ENCODE data around the gene APCDD1L.
"Not testable (repeated sequence)": the region's sequence is repeated elsewhere in the genome, so short reads cannot be mapped to it uniquely, and the experiment has no call there.

APCDD1L gene

DNA sequence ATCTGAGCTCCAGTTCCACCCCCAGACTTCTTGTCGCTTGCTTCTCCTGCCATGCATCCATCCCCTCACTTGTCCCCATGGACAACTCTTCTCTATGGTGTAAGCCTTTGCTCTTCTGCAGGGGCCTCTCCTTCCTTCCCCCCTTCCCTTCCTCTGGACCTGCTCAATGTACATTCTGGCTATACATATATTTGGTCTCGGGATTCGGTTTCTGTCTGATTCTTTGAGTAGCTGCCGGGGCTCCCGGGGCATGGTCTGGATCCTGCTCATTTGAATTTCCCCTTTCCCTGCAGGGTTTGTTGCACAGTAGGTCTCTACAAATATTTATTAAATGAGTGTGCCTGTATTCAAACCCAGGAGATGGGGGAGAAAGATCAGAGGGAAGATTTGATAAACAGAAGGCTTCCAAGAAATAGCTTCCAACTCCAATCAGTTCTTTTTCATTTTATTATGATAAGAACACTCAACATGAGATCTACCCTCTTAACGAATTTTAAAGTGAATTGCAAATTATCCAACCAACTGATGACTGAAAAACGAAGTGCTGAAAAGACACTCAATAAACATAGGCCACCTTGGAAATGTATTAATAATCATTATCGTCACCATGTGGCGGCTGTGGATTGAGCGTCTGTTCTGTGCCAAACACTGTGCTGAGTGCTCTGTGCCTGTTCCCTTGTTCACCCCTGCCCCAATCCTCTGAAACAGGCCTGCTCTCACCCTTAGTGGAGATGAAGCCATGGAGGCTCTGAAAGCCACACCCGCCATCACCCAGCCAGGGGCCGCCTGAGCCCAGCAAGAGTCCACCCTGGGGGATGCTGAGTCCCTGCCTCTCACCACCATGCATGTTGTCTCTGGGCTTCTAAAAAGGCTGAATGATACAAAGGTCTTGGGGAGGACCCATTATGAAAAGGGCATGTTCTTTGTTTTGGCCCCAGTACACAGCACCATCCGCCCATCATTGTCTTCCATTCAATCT, 34.3 kb upstream of the APCDD1L start:
- no peak for DNase-seq (ENCODE audit: insufficient read length, low spot score)
- FAIRE-seq, result no peak
- TF ChIP-seq POLR2A (IDR thresholded peaks at IDR 0.05; ENCODE audit: low read depth, low read length), result no peak

- DNase-seq (ENCODE audit: insufficient read length, low spot score), result peak; percentile 33
These were observed 32.6 kb upstream of the APCDD1L start for GRCh38 chr20:58547623-58548475.

DNA sequence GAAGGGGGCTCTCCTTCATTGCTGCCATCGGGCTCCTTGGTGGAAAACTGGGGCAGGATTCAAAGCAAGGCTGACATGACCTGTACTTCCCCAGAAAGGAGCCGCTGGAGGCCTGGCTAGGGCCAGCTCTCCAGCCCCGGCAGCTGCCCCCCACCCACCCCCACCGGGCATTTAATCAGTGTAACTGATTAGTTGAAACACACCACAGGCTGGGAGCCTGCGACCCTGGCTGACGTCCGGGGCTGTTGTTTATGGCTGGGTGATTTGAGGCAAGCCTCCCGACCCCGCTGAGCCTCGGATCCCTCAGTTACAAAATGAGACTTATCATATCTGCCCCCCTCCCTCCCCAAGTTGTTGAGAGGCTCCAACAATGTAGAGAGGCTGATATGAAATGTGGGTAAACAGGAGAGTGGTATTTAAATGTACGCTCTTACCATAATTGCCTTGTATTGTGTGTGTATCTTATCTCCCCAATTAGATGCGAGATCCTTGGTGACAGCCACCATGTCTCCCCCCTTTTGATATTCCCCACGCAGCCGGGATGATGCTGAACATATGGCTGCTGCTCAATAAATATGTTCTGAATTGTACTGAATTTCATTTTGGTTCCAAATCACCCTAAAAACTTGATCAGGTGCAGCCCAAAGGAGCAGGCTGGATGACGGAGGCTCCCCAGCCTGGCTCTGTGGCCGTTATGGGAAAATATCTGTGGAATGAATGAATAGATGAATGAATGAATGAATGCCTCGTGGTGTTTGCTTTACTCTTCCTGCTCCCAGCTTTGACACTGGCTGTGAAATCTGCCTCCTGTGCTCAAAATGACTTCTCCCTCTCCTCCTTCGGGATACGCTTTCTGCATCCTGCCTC, 31.8 kb upstream of the APCDD1L start:
- DNase-seq (ENCODE audit: insufficient read length, low spot score) (no peak), FAIRE-seq (no peak)

More at GRCh38 chr20:58547623-58548475, 32.6 kb upstream of the APCDD1L start:
- TF ChIP-seq POLR2A (IDR thresholded peaks at IDR 0.05; ENCODE audit: low read depth, low read length), result no peak
- no peak for FAIRE-seq

GRCh38 chr20:58546416-58546711, 31.2 kb upstream of the APCDD1L start:
- FAIRE-seq (no peak), DNase-seq (ENCODE audit: insufficient read length, low spot score) (no peak)
- no peak for TF ChIP-seq POLR2A (IDR thresholded peaks at IDR 0.05; ENCODE audit: low read depth, low read length)

More for the DNA sequence above, 31.8 kb upstream of the APCDD1L start:
- TF ChIP-seq POLR2A (IDR thresholded peaks at IDR 0.05; ENCODE audit: low read depth, low read length), result no peak

DNA sequence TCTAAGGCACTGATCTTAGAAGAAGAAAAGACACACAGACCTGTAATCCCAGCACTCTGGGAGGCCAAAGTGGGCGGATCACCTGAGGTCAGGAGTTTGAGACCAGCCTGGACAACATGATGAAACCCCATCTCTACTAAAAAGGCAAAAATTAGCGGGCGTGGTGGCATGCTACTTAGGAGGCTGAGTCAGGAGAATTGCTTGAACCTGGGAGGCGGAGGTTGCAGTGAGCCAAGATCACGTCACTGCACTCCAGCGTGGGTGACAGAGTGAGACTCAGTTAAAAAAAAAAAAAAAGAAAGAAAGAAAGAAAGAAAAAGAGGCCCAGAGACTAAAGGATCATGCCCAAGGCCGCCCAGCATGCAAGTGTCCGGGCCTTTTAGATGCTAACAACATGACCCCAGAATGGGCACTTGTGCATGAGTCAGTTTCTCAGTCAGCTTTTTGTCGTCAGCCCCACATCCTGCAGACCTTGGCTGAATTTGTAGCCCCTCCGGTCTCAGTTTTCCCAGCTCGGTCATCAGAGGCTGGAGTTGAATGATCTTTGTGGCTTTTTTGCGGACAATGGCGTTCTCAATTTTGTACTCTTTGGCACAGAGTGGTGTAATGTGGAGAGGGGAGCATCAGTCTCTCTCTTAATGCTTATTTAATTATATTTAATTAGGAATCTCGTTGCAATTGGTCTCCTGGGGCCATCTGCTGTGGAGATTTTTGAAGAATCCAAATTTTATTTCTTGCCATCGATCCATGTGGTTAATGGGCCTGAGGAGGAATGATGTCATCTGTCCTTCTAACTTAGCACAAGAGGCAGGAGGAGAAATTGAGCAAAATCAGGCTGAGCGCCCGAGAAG, 30.6 kb upstream of the APCDD1L start:
- DNase-seq (ENCODE audit: insufficient read length, low spot score), result no peak
- no peak for FAIRE-seq
- TF ChIP-seq POLR2A (IDR thresholded peaks at IDR 0.05; ENCODE audit: low read depth, low read length), result no peak

DNA sequence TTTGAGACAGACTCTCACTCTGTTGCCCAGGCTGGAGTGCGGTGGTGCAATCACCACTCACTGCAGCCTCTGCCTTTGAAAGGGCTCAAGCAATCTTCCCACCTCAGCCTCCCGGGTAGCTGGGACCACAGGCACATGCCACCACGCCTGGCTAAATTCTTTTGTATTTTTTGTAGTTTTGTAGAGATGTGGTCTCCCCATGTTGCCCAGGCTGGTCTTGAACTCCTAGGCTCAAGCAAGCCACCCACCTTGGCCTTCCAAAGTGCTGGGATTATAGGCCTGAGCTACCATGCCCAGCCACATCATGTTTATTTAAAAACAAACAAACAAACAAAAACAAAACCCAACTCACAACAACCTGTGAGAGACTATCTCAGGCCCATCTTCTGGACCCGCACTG, 29.7 kb upstream of the APCDD1L start:
- no peak for TF ChIP-seq POLR2A (IDR thresholded peaks at IDR 0.05; ENCODE audit: low read depth, low read length)
- DNase-seq (ENCODE audit: insufficient read length, low spot score) (no peak), FAIRE-seq (no peak)

DNA sequence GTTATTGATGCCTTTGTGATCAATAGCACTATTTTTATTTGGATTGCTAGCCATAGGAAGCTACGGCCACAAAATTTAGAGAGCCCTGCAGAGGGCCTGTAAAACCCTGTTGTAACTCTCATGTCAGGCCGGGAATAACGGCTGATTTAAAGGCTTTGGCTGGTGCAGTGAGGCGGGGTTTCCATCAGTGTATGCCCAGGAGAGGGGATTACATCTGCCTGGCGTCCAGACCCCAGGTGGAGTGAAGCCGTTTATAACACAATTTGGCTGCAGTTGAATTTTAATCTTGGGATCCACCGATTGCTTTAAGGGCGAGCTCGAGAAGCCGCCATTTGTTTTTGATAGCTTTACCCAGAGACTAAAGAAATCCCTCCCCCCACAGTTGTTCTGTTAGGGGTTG, 29.1 kb upstream of the APCDD1L start:
- FAIRE-seq (no peak), DNase-seq (ENCODE audit: insufficient read length, low spot score) (no peak)
- TF ChIP-seq POLR2A (IDR thresholded peaks at IDR 0.05; ENCODE audit: low read depth, low read length), result no peak

GRCh38 chr20:58543274-58543673, 28.1 kb upstream of the APCDD1L start:
- no peak for FAIRE-seq

GRCh38 chr20:58542411-58543095, 27.4 kb upstream of the APCDD1L start:
- no peak for DNase-seq (ENCODE audit: insufficient read length, low spot score)

More at GRCh38 chr20:58543274-58543673, 28.1 kb upstream of the APCDD1L start:
- DNase-seq (ENCODE audit: insufficient read length, low spot score), result no peak
- no peak for TF ChIP-seq POLR2A (IDR thresholded peaks at IDR 0.05; ENCODE audit: low read depth, low read length)

GRCh38 chr20:58542034-58542410, 26.8 kb upstream of the APCDD1L start:
- TF ChIP-seq POLR2A (IDR thresholded peaks at IDR 0.05; ENCODE audit: low read depth, low read length), result 0 out of 2 replicates have a peak, but pooled peaks have one; percentile 12
- DNase-seq (ENCODE audit: insufficient read length, low spot score); FAIRE-seq: not testable (repeated sequence)

More at GRCh38 chr20:58542411-58543095, 27.4 kb upstream of the APCDD1L start:
- FAIRE-seq, result no peak
- no peak for TF ChIP-seq POLR2A (IDR thresholded peaks at IDR 0.05; ENCODE audit: low read depth, low read length)

- DNase-seq (ENCODE audit: insufficient read length, low spot score) (no peak), FAIRE-seq (no peak)
- TF ChIP-seq POLR2A (IDR thresholded peaks at IDR 0.05; ENCODE audit: low read depth, low read length), result no peak
These were observed 23.6 kb upstream of the APCDD1L start for GRCh38 chr20:58538752-58539151.

- no peak for FAIRE-seq
These were observed 22.6 kb upstream of the APCDD1L start for GRCh38 chr20:58537831-58538230.

More at GRCh38 chr20:58537831-58538230, 22.6 kb upstream of the APCDD1L start:
- no peak for TF ChIP-seq POLR2A (IDR thresholded peaks at IDR 0.05; ENCODE audit: low read depth, low read length)
- no peak for DNase-seq (ENCODE audit: insufficient read length, low spot score)

Measured in H54 (cell line).